GM21737 (cell line): ENCODE data around the gene VWA3A.
"Not testable (repeated sequence)": the region's sequence is repeated elsewhere in the genome, so short reads cannot be mapped to it uniquely, and the experiment has no call there.

Source experiments
- ATAC-seq: cut with Tn5 transposase; IDR thresholded peaks from one replicate; pipeline ENCODE4 v1.9.1; 2021; ENCODE audit warnings: mild to moderate bottlenecking, moderate library complexity; ENCODE audit not compliant: unreplicated experiment

The VWA3A gene

DNA sequence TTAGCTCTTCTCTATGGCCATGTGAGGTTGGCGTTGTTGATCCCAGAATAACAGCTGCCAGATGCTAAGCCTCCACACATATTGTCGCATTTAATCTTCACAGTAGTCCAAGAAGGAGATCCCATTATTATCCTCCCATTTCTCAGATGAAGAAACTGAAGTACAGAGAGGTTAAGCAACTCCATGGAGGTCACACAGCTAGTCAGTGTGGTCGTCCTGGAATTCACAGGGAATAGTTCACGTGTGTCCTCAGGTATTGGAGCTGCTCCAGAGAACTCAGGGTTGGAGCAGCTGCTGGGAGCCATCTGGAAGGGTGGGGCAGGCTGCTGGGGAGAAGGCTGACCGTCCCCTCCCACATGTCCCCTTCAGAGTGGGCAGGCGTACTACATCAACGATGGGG lies 89.5 kb downstream of the VWA3A start:
- ATAC-seq: no peak

DNA sequence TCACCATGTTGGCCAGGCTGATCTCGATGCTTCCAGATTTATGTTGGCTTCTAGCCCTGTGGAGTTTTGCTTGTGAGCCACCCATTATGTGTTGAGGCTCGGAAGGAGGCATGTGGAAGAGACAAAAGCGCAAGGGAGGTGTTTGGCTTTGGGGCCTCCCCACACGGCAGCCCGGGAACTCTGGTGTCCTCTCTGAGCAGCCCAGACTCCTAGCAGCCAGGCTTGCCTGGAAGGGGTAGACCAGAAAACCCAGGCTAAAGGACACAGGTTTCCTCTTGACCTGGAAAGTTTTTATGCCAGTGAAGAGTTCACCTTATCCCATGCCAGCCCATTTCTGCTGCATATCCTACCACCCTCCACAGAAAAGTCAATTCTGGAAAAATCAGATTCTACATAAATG lies 91.0 kb downstream of the VWA3A start:
- no peak for ATAC-seq

- no peak for ATAC-seq
Observed at GRCh38 chr16:22183901-22184614, 91.7 kb downstream of the VWA3A start.

DNA sequence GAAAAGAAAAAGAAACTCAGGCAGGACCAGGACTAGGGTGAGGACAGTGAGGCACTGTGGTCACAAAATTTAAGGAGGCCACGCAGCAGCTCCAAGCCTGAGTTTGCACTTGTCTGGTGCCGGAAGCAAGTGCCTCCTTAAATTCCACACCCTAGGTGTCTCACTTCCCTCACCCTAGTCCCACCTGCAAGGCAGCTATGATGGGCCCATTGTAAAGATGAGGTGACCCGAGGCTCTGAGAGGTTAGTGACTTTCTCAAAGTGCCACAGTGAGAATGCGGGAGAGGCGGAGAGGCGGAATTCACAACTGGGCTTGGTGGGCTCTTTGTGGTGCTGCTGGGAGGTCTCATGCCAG lies 92.3 kb downstream of the VWA3A start:
- ATAC-seq: no peak

GRCh38 chr16:22186517-22186916 lies 94.2 kb downstream of the VWA3A start:
- ATAC-seq: no peak

DNA sequence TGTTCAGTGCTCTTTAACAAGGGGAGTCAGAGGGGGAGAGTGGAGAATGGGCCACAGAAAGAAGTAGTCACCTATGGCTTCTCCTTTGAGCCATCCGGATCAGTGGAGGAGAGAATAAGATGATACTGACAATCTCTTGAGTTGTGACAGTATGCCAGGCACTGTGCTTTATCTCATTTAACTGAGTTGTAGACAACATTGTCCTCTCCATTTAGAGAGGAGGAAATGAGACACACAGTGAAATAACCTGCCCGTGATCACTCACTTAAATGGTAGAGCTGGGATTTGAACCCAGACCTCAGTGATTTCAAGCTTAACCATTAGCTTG lies 95.9 kb downstream of the VWA3A start:
- ATAC-seq: no peak

- ATAC-seq: no peak
Observed at GRCh38 chr16:22188595-22189442, 96.5 kb downstream of the VWA3A start.

DNA sequence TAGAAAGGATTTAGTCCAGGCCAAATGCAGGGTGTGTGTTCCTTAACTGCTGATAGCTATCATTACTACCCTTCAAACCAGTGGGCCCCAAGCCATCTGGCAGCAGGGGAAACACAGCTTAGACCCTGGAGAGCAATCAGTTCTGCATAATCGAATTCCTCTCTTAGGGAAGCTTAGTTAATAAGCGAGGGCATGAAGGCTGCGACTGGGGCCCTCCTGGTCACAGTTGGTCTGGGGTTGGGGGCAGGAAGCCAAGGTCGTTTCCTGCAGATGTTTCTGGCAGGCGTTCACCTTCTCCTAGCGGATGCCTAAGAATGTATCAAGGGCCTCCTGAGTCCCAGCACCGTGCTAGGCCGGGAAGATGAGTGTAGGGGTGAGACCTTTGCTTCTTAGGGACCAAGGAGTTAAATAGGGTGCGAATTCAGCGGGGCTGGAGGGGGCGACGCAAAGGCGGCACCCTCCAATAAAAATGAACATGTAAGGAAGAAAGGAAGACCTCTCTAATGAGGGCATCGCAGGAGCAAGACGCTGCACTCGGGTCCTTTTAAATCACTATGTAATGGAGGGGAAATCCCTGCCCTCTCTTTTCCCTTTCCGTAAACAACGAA lies 97.2 kb downstream of the VWA3A start:
- no peak for ATAC-seq

DNA sequence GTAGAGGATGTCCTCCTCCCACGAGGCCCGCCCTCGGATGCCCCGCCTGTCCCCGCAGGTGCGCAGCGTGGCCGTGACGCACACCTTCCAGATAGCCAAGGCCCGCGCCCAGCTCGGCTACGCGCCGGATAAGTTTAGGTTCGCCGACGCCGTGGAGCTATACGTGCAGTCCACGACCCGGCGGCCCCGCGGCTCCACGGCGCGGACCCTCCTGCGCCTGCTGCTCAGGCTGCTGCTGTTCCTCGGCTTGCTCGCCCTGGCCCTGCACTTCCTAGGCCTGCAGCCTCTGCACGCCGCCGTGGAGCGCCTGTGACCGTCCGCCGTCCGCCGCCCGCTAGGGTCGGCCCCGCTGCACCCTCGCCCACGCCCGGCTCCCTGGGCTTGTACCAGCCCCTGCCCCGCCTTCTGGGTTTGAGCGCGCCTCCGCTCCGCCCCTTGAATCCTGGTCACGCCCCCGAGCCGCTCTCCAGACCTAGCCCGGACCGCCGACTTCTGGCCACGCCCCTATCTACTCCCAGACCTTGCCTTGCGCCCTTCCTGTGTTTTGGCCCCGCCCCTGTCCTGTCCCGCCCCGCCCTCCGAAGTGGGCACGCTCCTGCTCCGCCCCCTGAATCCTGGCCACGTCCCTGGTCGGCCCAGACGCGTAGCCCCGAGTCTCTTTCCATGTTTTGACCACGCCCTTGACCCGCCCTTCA lies 97.9 kb downstream of the VWA3A start:
- peak; percentile 58 for ATAC-seq

GRCh38 chr16:22190776-22191531 lies 98.6 kb downstream of the VWA3A start:
- ATAC-seq: peak; percentile 44

DNA sequence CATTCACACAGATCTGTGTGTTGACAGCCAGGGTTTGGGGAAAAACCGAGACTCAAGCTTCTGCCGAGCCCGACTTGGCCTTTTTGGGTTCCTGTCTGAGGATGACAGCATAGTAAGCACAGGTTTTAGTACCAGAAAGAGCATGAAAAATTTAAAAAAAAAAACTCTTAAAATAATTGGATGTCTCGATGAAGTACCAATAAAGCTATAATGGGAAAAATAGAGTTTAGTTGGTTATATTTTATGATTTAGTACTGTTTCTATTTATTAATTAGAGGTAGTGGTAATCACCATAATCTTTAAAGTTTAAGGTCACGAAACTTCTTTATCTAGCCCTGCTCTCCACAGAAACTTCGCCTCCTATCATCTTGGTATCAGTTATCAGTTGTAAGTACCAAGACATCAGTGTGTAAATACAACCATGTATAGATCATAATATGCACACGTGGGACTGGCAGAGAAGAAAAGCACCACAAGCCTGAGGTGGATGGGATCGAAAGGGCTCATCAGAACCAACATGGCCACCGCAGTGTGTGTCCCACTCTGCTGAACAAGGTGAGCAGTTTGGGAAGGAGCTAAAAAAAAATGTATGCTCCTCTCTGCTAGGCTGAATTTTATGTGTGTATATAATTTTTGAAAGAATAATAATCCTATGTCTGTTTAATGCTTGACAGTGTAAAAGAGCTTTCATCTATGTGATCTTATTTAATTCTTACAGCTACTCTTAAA lies 99.4 kb downstream of the VWA3A start:
- ATAC-seq: no peak

DNA sequence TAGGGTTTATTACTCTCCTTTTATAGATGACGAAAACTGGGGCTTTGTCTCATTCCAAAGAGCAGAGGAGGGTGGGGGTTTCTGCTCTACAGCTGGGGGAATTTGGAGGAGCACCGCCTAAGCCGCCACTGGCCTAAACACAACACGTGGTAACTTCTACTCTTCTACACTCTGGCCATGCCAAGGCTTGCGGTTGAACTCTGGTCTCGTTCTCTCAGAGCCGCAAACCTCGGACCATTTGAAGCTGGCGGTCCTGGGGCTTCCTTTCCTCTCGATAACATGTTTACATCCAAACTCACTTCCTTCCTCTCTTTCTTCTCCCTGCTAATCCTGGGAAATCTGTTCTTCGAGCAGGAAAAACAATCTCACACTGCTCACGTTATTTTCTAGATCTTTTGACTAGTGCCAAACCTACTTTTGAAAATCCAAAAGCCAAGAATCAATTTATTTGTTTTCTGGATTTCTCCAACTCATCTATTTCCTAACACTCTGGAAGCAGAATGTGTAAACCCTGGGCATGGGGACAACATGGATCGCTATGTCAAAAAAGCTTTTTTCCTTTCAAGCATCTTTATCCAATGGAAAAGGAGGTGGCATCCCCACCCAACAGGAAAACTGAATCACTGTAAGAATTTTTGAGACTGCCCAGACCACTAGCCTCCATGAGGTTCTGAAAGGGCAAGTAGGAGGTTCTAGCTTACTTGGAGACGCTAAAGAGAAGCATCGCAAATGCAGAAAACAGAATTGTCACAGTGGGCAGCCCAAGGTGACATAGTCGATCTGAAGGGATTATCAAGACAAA lies 100.1 kb downstream of the VWA3A start:
- ATAC-seq: no peak

DNA sequence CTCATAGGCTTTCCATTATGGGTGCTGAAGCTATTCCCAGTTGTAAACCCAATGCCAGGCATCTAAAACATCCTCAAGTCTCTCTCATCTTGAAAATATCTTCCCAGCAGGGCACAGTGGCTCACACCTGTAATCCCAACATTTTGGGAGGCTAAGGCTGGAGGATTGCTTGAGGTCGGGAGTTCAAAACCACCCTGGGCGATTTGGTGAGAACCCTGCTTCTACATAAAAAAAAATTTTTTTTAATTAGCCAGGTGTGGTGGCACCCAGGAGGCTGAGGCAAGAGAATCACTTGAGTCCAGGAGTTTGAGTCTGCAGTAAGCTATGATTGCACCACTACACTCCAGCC lies 100.7 kb downstream of the VWA3A start:
- ATAC-seq: no peak

GRCh38 chr16:22194707-22195444 lies 102.5 kb downstream of the VWA3A start:
- no peak for ATAC-seq

GRCh38 chr16:22195445-22195694 lies 103.0 kb downstream of the VWA3A start:
- no peak for ATAC-seq

GRCh38 chr16:22195695-22196558 lies 103.6 kb downstream of the VWA3A start:
- peak; percentile 27 for ATAC-seq

DNA sequence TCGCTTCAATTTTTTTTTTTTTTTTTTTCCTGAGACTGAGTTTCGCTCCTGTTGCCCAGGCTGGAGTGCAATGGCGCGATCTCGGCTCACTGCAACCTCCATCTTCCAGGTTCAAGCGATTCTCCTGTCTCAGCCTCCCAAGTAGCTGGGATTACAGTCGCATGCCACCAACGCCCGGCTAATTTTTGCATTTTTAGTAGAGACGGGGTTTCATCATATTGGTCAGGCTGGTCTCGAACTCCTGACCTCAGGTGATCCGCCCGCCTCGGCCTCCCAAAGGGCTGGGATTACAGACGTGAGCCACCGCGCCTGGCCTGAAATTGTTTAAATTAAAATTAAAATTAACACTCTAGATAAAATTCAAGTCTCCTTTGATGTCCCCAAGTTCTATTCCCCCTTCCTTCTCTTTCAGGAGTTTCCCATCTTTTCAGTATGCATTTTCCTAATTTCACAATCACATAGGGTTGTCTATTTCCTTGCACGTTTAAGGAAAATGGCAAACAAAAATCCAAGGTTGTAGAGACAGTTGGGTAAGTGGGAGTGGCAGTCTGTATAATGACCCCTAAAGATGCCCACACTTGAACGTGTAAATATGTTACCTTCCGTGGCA lies 104.3 kb downstream of the VWA3A start:
- ATAC-seq: not testable (repeated sequence)
